SKM-1 treated with dmso at 0.1 percent for 144 hours (cell line): ENCODE results near the gene SLC11A1.

Source experiments
- DNase-seq: peaks from one replicate; lab custom pipeline; 2025; ENCODE audit not compliant: unreplicated experiment; lab: John Stamatoyannopoulos, UW

The SLC11A1 gene

DNA sequence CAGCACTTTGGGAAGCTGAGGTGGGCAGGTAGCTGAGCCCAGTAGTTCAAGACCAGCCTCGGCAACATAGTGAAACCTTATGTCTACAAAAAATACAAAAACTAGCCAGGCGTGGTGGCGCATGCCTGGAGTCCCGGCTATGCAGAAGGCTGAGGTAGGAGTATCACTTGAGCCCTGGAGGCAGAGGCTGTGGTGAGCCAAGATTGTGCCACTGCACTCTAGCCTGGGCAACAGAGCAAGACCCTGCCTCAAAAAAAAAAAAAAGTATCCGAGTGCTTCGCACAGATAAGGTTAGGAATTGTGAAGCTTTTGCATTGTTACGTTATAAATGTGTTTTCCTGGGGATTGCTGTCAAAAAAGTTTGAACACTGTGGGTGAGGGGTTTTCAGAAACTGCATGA is 21.7 kb downstream of the SLC11A1 start:
- no peak for DNase-seq

GRCh38 chr2:218404351-218405085 is 22.4 kb downstream of the SLC11A1 start:
- no peak for DNase-seq

- no peak for DNase-seq
Observed at GRCh38 chr2:218405086-218405745, 23.1 kb downstream of the SLC11A1 start.

GRCh38 chr2:218405746-218406208 is 23.7 kb downstream of the SLC11A1 start:
- DNase-seq: no peak

DNA sequence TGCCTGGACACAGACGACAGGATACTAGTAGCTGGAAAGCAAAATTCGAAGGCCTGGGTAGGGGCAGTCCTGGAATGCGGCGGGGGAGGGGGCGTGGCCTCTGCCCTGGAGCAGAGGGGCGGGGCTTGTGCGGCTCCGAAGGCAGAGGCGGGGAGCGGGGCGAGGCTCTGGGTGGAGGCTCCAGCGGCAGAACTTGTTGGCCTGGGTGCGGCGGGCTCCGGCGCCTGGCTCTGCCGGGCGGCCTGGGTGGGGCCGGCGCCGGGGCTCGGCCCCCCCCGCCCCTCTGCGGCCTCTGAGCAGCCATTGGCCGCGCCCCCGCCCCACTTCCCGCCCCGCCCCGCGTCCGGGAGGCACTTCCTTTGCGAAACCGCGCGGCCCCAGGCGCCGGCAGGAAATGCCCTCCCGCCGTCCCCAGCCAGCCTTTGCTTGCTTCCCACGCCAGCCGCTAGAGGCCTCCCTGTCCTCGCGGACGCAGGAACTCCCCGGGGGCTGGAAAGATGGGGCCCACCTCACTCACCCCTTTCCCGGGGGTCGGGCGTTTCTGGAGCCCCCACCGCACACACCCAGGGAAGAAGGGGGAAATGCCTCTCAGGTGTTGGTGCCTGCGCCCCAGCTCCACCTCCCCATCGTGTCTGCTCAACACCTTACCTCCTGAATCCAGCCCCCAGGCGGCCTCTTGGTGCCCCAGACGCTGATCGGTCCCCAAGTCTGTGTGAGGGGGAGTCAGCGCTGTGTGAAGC is 24.3 kb downstream of the SLC11A1 start:
- DNase-seq: peak; percentile 96

- DNase-seq: peak; percentile 72
Observed at GRCh38 chr2:218406949-218407618, 25.0 kb downstream of the SLC11A1 start.

DNA sequence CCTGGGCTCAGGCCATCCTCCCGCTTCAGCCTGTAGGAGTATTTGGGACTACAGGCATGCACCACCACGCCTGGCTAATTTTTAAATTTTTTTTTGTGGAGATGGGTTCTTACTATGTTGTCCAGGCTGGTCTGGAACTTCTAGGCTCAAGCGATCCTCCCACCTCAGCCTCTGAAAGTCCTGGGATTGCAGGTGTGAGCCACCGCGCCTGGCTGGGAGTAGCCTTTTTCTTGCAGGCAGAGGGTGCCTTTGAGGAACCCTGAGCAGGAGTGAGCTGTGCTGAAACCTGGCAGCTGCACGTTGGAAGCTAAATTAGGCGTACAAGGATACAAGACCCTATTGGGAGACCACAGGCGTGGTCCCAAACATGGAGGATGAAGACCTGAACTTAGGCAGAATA is 25.6 kb downstream of the SLC11A1 start:
- DNase-seq: no peak

GRCh38 chr2:218418321-218418716 is 36.2 kb downstream of the SLC11A1 start:
- DNase-seq: no peak

DNA sequence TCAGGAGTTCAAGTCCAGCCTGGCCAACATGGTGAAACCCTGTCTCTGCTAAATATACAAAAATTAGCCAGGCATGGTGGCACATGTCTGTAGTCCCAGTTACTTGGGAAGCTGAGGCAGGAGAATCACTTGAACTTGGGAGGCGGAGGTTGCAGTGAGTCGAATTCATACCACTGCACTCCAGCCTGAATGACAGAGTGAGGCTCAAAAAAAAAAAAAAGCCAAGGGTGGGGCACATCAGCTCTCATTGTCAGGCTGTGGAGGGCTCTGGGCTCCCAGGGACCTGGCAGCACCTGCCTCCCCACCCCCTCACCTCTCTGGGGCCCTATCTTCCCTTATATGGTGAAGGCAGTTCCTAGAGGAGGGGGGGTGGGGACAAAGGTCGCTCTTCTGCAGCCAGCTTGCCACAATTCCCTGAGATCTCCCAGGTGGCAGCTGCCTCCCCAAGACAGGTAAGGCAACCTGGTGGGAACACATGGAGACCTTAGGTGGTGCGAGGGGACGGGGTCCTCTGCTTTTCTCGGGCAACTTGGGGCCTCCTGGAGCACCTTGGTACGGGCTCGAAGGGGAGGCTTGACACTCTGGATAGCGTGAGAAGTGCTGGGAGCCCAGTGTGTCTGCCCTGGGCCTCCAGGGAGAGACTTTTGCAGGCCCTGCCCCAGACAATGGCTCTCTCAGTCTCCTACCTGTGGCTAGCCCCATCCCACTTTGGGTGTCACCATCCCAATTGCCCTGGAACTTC is 36.8 kb downstream of the SLC11A1 start, which contains the start of gene VIL1:
TSS of gene VIL1 (plus strand) at position 407 of the 742 bp plus-strand sequence. CDS start 4,656 bp downstream, outside the sequence.
- DNase-seq: no peak

DNA sequence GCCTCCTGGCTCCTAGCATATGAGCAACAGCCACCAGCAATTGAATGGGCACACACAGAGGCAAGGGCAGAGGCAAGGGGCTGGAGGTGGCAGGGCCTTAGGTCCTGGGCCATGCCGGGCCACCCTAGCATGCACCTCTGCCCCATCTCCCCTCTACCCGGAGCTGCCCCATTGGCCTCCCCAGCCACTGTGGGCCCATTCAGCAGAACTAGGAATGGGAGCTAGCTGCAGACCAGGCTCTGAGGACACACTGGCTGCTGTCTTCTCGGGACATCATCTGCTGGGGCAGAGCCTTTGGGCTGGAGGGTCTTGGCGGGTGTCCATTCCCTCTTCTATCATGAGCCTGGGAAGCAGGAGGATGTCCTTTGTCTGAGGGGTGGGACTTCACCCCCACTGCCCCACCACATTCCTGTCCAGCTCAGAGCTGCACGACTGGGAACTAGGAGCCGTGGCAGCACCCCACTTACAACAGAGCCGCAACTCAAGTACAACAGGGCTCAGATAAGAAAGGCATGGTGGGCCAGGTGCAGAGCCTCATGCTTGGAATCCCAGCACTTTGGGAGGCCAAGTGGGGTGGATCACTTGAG is 37.6 kb downstream of the SLC11A1 start:
- no peak for DNase-seq

- no peak for DNase-seq
Observed at GRCh38 chr2:218421027-218421426, 39.0 kb downstream of the SLC11A1 start.

GRCh38 chr2:218422403-218423086 is 40.5 kb downstream of the SLC11A1 start:
- no peak for DNase-seq

GRCh38 chr2:218423584-218423983 is 41.5 kb downstream of the SLC11A1 start:
- DNase-seq: no peak

DNA sequence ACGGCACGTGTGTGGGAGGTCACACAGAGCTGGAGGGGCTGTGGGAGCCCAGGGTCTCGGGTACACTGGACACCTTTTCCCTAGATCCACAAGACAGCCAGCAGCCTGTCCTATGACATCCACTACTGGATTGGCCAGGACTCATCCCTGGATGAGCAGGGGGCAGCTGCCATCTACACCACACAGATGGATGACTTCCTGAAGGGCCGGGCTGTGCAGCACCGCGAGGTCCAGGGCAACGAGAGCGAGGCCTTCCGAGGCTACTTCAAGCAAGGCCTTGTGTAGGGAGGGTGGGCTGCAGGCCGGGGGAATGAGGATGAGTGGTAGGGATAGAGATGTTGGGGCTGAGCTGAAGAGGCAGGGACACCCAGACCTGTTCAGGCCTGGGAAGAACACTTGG is 43.5 kb downstream of the SLC11A1 start:
- DNase-seq: no peak

GRCh38 chr2:218427741-218428140 is 45.7 kb downstream of the SLC11A1 start:
- no peak for DNase-seq

GRCh38 chr2:218428846-218429558 is 46.9 kb downstream of the SLC11A1 start:
- no peak for DNase-seq

DNA sequence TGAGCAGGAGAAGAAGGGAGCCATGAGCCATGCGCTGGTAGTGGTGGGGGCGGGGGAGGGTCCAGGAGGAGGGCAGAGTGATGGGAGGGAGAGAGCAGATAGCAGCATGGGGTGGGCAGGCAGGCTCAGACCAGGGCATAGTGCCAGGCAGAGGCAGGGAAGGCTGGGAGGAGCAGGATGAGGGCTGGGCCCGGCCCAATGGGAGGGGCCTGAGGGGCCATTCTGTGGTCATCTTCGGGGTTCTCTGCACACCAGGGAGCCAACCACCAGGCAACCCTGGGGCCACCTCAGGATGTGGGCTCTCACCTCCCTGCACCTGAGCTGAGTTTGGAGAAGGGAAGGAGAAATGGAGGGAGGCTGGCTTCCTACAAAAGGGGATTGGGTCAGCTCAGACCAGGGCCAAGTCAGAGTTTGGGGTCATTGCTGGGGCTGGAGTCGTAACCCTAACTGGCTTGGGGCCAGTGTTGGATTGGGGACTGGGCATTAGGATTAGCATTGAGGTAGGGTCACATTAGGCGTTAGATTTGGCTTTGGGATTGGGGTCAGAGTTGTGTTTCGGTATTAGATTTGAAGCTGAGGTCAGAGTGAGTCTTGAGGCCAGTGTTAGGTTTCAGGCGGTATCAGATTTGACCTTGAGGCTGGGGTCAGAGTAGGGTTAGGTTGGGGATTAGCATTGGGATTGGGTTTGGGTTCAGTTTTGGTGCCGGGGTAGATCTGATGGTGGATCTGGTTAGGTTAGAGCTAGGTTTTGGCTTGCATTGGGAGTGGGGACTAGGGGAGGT is 48.0 kb downstream of the SLC11A1 start:
- DNase-seq: no peak

GRCh38 chr2:218430721-218431120 is 48.6 kb downstream of the SLC11A1 start:
- DNase-seq: no peak
